Brain pericyte (primary cell): Measurements from ENCODE around the gene CAPZB.
"Not testable (repeated sequence)": the region's sequence is repeated elsewhere in the genome, so short reads cannot be mapped to it uniquely, and the experiment has no call there.

ENCODE experiments used
- DNase-seq: peaks from one replicate; pipeline ENCODE4 v3.0.0-alpha.2; 2012; ENCODE audit warnings: low read depth, low spot score

Gene CAPZB

GRCh38 chr1:19497443-19497842 lies 12.1 kb upstream of the CAPZB start:
- not testable (repeated sequence) for DNase-seq

- no peak for DNase-seq
Observed at GRCh38 chr1:19496527-19496874, 11.2 kb upstream of the CAPZB start.

DNA sequence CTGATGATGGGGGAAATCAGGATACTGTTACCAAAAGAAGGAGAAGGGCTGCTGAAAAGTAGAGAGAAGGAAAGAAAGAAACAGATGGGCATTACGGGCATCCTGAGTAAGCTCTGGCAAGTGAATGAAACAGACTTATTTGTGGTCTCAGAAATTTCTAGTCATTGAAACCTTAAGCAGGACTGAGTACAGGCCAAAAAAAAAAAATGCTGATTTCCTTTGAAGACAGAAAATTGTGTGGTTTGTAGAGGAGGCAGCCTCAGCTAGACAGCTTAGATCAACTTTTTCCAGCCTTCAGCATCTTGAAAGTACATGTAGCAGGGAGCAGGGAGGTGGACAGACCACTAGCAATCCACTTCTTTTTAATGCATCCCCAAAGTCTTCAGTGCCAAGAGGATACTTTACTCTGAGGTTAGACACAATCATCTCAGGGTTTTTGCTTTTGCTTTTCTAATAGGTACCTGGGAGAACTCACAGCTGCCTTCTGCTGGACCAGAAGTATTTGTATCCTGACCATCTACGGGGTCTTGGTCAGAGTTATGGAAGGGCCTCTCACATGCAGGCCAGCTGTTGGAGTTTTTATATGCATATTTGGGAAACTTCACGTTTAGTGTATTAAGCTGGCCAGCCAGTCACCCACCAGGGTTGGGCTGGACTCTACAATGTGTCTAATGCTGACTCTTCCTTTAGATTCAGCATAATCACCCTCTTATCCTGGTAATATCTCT lies 10.6 kb upstream of the CAPZB start:
- DNase-seq: no peak

- DNase-seq: no peak
Observed at GRCh38 chr1:19495000-19495656, 9.8 kb upstream of the CAPZB start.

- DNase-seq: no peak
Observed at GRCh38 chr1:19493547-19493946, 8.2 kb upstream of the CAPZB start.

DNA sequence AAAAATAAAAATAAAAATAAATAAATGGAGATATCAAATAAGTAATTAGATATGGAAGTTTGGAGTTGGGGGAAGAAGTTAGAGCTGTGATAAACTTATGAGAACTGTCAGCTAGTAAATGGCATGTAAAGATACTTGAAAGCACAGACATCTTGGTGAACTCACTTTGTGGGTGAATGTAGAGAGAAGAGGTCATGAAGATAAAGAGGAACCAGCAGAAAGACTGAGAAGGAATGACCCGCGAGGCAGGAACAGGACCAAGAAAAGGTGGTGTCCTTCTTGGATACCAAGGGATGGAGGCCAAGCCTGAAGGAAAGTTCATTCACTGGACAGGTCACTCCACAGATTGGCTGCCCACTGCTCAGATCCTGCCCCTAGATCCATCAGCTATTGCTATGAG lies 4.7 kb upstream of the CAPZB start:
- no peak for DNase-seq

GRCh38 chr1:19488136-19488535 lies 2.8 kb upstream of the CAPZB start:
- DNase-seq: no peak

GRCh38 chr1:19484798-19485361 lies 459 bp downstream of the CAPZB start:
- no peak for DNase-seq

DNA sequence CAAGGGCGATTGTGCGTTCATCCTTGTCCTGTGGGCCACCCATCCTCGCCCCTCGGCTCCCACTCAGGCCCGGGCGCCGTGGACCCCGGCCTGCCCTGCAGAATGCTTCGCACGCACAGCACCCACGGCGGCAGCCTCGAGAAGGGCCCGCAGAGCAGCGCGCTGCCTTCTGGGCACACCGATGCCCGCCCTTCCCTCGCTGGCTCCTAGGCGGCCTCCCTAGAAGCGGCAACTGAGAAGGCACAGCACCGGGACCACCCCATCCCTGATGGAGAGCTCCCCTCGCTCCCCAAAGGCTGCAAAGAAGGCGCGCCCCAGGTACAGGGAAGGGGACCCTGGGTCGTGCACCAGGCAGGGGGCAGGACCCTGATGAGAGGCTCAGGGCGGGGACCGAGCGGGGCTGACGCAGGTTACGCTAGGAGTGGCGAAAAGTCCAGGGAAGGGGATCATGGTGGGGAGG lies 971 bp downstream of the CAPZB start:
- no peak for DNase-seq

- no peak for DNase-seq
Observed at GRCh38 chr1:19483691-19484090, 1.6 kb downstream of the CAPZB start.

DNA sequence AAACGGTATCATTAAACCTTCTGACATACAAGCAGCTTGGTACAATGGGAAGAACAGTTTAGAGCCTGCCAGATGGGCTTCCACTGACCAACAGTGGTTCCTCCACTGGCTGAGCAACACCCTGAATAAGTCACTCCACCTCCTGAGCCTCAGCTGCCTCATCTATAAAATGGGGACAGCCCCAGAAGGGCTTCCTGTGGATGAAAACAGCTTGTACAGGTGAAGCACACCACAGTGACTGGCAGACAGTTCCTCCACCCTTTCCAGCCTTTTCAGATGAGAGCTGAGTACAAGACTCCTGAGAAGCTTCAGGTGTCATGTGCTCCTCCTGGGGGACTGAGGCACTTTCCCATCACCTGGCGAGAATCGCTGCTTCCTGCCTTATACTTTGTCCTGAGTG lies 2.1 kb downstream of the CAPZB start:
- DNase-seq: no peak

- no peak for DNase-seq
Observed at GRCh38 chr1:19481826-19482398, 3.4 kb downstream of the CAPZB start.

- DNase-seq: no peak
Observed at GRCh38 chr1:19480282-19480681, 5.1 kb downstream of the CAPZB start.

GRCh38 chr1:19479351-19480120 lies 5.8 kb downstream of the CAPZB start:
- no peak for DNase-seq

DNA sequence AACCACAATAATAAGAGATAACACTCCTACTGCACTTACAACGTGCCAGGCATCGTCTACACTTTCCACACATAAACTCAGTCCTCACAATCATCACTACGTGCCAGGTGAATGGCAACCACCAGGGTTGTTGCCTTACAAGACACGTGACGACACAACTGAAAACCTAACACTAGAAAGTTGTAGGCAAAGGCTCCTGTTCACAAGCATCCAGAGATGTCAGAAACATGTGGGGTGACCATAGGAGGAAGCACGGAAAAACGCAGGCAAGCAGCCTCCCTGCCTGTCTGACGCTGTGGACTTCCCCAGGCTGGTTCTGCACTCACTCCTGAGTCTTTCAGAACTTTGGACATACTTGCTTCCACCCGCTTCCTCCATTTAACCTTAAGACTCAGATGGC lies 7.0 kb downstream of the CAPZB start:
- DNase-seq: no peak

DNA sequence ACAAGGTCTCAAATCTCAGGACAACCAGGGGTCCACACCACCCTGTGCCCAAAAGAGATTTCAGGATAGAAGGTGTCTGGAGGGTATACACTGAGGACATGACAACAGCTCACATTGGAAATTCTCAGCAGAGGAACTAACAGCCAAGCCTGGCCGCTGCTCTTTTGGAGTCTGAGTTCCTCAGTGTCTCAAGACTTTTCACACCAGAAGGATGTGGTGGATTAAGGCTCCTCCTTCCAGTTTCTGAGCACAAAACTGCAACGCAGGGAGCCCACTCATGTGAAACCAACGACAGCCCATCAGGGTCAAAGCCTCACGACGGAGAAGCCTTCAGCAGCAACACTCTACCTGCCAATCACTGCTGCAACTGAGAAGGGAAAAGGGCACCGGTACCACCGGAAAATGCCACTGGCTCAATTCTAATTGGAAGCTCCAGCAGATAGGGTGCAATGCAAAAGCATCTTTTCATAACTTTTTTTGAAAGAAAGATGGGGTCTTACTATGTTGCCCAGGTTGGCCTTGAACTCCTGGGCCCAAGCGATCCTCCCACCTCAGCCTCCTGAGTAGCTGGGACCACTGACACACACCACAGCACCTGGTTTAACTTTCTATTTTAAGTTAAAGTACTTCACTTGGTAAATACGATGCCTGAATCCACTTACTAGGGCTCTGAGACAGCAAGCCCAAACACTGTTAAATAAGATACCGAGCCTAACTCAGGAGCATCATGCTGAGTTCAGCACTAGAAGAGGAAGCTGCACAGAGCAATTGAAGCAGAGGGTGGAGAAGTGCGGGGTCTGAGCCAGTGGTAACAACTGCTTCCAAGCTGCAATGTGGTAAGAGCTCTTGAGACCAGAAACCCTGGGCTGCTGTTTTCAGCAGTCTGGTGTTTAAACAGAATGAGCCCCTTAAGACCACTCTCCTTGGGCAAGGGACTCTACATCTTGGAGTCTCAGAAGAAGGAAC lies 7.8 kb downstream of the CAPZB start:
- DNase-seq: no peak

GRCh38 chr1:19476450-19477190 lies 8.7 kb downstream of the CAPZB start:
- DNase-seq: no peak

DNA sequence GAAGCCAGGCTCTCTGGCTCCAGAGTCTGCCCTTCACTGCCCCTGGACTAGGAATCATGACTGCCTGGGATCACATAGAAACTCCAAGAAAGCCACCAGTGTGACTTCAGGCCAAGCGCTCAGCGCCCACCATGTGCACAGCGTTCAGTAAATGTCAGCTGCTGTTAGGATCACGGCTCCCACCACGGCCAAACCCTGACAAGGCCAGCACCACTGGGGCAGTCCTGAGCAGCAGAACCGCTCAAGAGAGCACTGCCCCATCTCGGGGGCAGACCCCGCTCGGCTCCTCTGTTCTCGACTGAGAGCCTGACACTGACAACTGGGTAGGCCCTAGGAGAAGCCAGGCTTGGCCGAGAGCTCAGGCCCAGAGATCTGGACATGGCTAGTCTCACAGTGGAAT lies 10.0 kb downstream of the CAPZB start:
- DNase-seq: no peak

DNA sequence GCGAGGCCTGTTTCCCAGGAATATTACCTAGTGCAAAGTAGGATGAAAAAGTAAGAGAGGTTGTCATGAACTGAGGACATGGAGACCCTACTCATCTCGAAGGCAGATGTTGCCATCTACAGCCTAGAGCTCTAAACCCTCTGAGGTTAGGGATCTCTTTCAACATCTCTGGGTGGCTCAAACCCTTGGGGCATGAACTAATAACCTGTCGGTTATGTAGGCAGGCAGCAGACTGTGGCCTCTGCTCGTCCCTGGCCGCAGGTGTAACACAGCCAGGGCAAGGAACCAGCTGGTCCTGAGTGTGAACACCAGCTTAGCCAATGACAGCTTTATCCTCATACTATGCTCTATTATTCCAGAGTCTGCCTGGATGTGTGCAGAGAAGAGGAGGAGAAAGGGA lies 13.2 kb downstream of the CAPZB start:
- DNase-seq: no peak

DNA sequence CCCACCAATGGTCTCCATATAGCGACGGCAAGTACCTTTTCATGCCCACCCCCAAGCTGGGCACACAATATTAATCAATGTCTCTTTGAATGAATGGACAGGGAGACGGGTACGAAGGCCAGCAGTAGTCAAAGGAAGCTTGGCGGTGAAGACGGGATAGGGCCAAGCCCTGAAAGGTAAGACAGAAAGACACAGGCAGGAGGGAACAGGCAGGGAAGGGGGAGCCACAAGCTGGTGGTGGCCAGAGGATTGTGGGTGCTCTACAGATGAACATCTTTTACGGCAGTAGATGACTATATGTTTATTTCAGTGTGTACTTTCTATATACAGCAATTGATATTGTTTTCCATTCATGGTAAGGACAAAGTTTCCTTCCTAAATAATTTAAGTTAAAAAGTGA lies 16.3 kb downstream of the CAPZB start:
- DNase-seq: no peak
